DOHH2 (cell line): ENCODE data around the gene C1orf87.

Source experiments
- H3F3A ChIP-seq: fragments of 200-600 bp; sonication (generic), shearing (Covaris generic); 2 replicates; pipeline ENCODE4 v1.6.0; 2016; ENCODE audit warnings: antibody characterized with exemption, mild to moderate bottlenecking; ENCODE audit not compliant: control insufficient read depth, insufficient read depth
- H3K27ac ChIP-seq: fragments of 200-600 bp; sonication (generic); 2 replicates; pipeline ENCODE4 v1.5.1; 2014; ENCODE audit warnings: low read depth, mild to moderate bottlenecking, low read length, moderate library complexity
- H3K27me3 ChIP-seq: fragments of 200-600 bp; sonication (generic); 2 replicates; pipeline ENCODE4 v1.6.1; 2014; ENCODE audit warnings: mild to moderate bottlenecking, low read length, mixed read lengths; ENCODE audit not compliant: control insufficient read depth
- H3K36me3 ChIP-seq: fragments of 200-600 bp; sonication (generic); 2 replicates; pipeline ENCODE4 v1.6.1; 2014; ENCODE audit warnings: mild to moderate bottlenecking, low read length, moderate library complexity, mixed read lengths; ENCODE audit not compliant: control insufficient read depth
- H3K4me1 ChIP-seq: fragments of 200-600 bp; sonication (generic); 2 replicates; pipeline ENCODE4 v1.6.1; 2014; ENCODE audit warnings: mild to moderate bottlenecking, low read length, mixed read lengths; ENCODE audit not compliant: control insufficient read depth
- H3K4me2 ChIP-seq: fragments of 200-600 bp; sonication (generic); 2 replicates; pipeline ENCODE4 v1.6.0; 2014; ENCODE audit warnings: mild to moderate bottlenecking, low read length, moderate library complexity
- H3K4me3 ChIP-seq: fragments of 200-600 bp; sonication (generic); 2 replicates; pipeline ENCODE4 v1.5.1; 2014; ENCODE audit warnings: mild to moderate bottlenecking, low read length, mixed read lengths
- H3K79me2 ChIP-seq: fragments of 200-600 bp; sonication (generic); 2 replicates; pipeline ENCODE4 v1.6.1; 2014; ENCODE audit warnings: mild to moderate bottlenecking, low read length, mixed read lengths; ENCODE audit not compliant: control insufficient read depth
- H3K9me2 ChIP-seq: fragments of 200-600 bp; sonication (generic); replicated peaks from 2 replicates; pipeline ENCODE4 v1.6.1; 2014; ENCODE audit warnings: mild to moderate bottlenecking, low read length, mixed read lengths; ENCODE audit not compliant: control insufficient read depth
- H3K9me3 ChIP-seq: fragments of 200-600 bp; sonication (generic); 2 replicates; pipeline ENCODE4 v1.6.1; 2014; ENCODE audit warnings: antibody characterized with exemption, low read length, mixed read lengths; ENCODE audit not compliant: control insufficient read depth, insufficient read depth
- H4K20me1 ChIP-seq: fragments of 200-600 bp; sonication (generic); 2 replicates; pipeline ENCODE4 v1.6.0; 2014; ENCODE audit warnings: low read depth, mild to moderate bottlenecking, antibody characterized with exemption, low read length, moderate library complexity; ENCODE audit not compliant: control insufficient read depth, insufficient read depth
- CTCF ChIP-seq: fragments of 200-600 bp; sonication (generic); IDR thresholded peaks from one replicate; pipeline ENCODE4 v1.5.1; 2014; ENCODE audit warnings: antibody characterized with exemption, mild to moderate bottlenecking, low read depth, low read length; ENCODE audit not compliant: poor library complexity, severe bottlenecking
- EZH2phosphoT487 ChIP-seq: fragments of 200-600 bp; sonication (generic); IDR thresholded peaks from 2 replicates; pipeline ENCODE4 v1.6.1; 2017; ENCODE audit warnings: borderline replicate concordance, mild to moderate bottlenecking, antibody characterized with exemption, low read length, moderate library complexity, mixed read lengths

The C1orf87 gene

GRCh38 chr1:60066001-60066400 lies 7.6 kb downstream of the C1orf87 start:
- Histone ChIP-seq H3K27ac (no peak overlapping the region), H3K4me2 (no peak overlapping the region), H3K36me3 (no peaks in the 10 kb centered on the region), H3K9me2 (no peaks in the 10 kb centered on the region), H3K4me3 (no peak overlapping the region), H3K27me3 (no peaks in the 10 kb centered on the region), H3K9me3 (no peaks in the 10 kb centered on the region), H3K79me2 (no peaks in the 10 kb centered on the region), H3K4me1 (peaks cover 8% of the 10 kb centered on the region), H3F3A (no peaks in the 10 kb centered on the region), H4K20me1 (no peaks in the 10 kb centered on the region)
- TF ChIP-seq CTCF (no peak), EZH2phosphoT487 (no peak)

- no peaks in the 10 kb centered on the region for H3K27me3 ChIP-seq
- H3K4me2 ChIP-seq: no peak overlapping the region
- no peak overlapping the region for H3K27ac ChIP-seq
- no peaks in the 10 kb centered on the region for H3K9me2 ChIP-seq
- no peaks in the 10 kb centered on the region for H3F3A ChIP-seq
- no peaks in the 10 kb centered on the region for H4K20me1 ChIP-seq
- H3K36me3 ChIP-seq: no peaks in the 10 kb centered on the region
- TF ChIP-seq EZH2phosphoT487: no peak
- TF ChIP-seq CTCF: no peak
- peaks cover 8% of the 10 kb centered on the region for H3K4me1 ChIP-seq
- no peaks in the 10 kb centered on the region for H3K79me2 ChIP-seq
- H3K9me3 ChIP-seq: no peaks in the 10 kb centered on the region
- no peak overlapping the region for H3K4me3 ChIP-seq
Observed at GRCh38 chr1:60065199-60065598, 8.4 kb downstream of the C1orf87 start.

GRCh38 chr1:60063561-60063960 lies 10.0 kb downstream of the C1orf87 start:
- Histone ChIP-seq H3K9me3 (no peaks in the 10 kb centered on the region), H3K79me2 (no peaks in the 10 kb centered on the region), H3K36me3 (no peaks in the 10 kb centered on the region), H3K27me3 (no peaks in the 10 kb centered on the region), H3K4me2 (no peak overlapping the region), H3K4me3 (no peak overlapping the region), H3K27ac (no peak overlapping the region), H3F3A (no peaks in the 10 kb centered on the region), H4K20me1 (no peaks in the 10 kb centered on the region), H3K4me1 (peaks cover 8% of the 10 kb centered on the region), H3K9me2 (no peaks in the 10 kb centered on the region)
- no peak for TF ChIP-seq EZH2phosphoT487
- TF ChIP-seq CTCF: no peak

- Histone ChIP-seq H3K27me3 (no peaks in the 10 kb centered on the region), H3F3A (no peaks in the 10 kb centered on the region), H3K4me2 (no peak overlapping the region), H3K4me3 (no peak overlapping the region), H3K4me1 (no peaks in the 10 kb centered on the region), H4K20me1 (no peaks in the 10 kb centered on the region), H3K9me3 (no peaks in the 10 kb centered on the region), H3K27ac (no peak overlapping the region), H3K79me2 (no peaks in the 10 kb centered on the region), H3K36me3 (no peaks in the 10 kb centered on the region), H3K9me2 (no peaks in the 10 kb centered on the region)
- TF ChIP-seq EZH2phosphoT487: no peak
- no peak for TF ChIP-seq CTCF
Observed at GRCh38 chr1:60059468-60059867, 14.1 kb downstream of the C1orf87 start.
